ENCODE results near the gene SYK. TPM values are rescaled to one million over a fixed set of nuclear protein-coding genes. Genes with fewer than 3 reads are reported as not detected.

The SYK gene
- total RNA-seq, 4 donors from 2014 or later = 7.0 to 16.6 (median 8.7) TPM

GRCh38 chr9:90894986-90895687 lies 93.5 kb downstream of the SYK start:
- H3K9me3 ChIP-seq = no peaks in the 10 kb centered on the region
- no peak for DNase-seq (ENCODE audit: extremely low spot score)
- H3K36me3 ChIP-seq = no peaks in the 10 kb centered on the region
- TF ChIP-seq POLR2A (IDR thresholded peaks at IDR 0.05; ENCODE audit: low read depth) = no peak
- TF ChIP-seq CTCF (IDR thresholded peaks at IDR 0.05) = peak in 2 of 3 experiments; percentile 11 to 32
- no peaks in the 10 kb centered on the region for H3K27me3 ChIP-seq
- H3K4me3 ChIP-seq = no peak overlapping the region
- H3K27ac ChIP-seq (replicated peaks in 1 of 4) = no peak overlapping the region
- intact Hi-C loops (cut with DNase I) = no loop called here
- H3K4me1 ChIP-seq = no peaks in the 10 kb centered on the region
- WGBS = 91% methylated on average over 13 of the region's 16 CpGs

- Histone ChIP-seq H3K9me3 (no peaks in the 10 kb centered on the region), H3K27ac (replicated peaks in 1 of 4) (no peak overlapping the region), H3K36me3 (no peaks in the 10 kb centered on the region), H3K4me3 (no peak overlapping the region), H3K4me1 (peaks cover 0 to 3% (median 0%) of the 10 kb centered on the region in 4 donors), H3K27me3 (no peaks in the 10 kb centered on the region)
- intact Hi-C loops (cut with DNase I) = no loop called here
- TF ChIP-seq CTCF (IDR thresholded peaks at IDR 0.05) = no peak
- no peak for TF ChIP-seq POLR2AphosphoS5 (IDR thresholded peaks at IDR 0.05)
- no peak for TF ChIP-seq EP300 (IDR thresholded peaks at IDR 0.05)
- TF ChIP-seq POLR2A (IDR thresholded peaks at IDR 0.05; ENCODE audit: low read depth) = no peak
- whole genome bisulfite sequencing = 81% methylated on average over 7 of the region's 7 CpGs
- no peak for DNase-seq (ENCODE audit: extremely low spot score)
These were observed 94.2 kb downstream of the SYK start for GRCh38 chr9:90895786-90896185.

- no peaks in the 10 kb centered on the region for H3K27me3 ChIP-seq
- H3K4me3 ChIP-seq = no peak overlapping the region
- no peak overlapping the region for H3K27ac ChIP-seq (replicated peaks in 1 of 4)
- DNase-seq (ENCODE audit: extremely low spot score) = no peak
- H3K4me1 ChIP-seq = peaks cover 0 to 3% (median 0%) of the 10 kb centered on the region in 4 donors
- H3K9me3 ChIP-seq = no peaks in the 10 kb centered on the region
- 79% methylated on average over 3 of the region's 3 CpGs for WGBS
- no peaks in the 10 kb centered on the region for H3K36me3 ChIP-seq
- TF ChIP-seq CTCF (IDR thresholded peaks at IDR 0.05) (no peak), POLR2A (IDR thresholded peaks at IDR 0.05; ENCODE audit: low read depth) (no peak), EP300 (IDR thresholded peaks at IDR 0.05) (no peak), POLR2AphosphoS5 (IDR thresholded peaks at IDR 0.05) (no peak)
- intact Hi-C loops (cut with DNase I) = no loop called here
These were observed 94.6 kb downstream of the SYK start for GRCh38 chr9:90896231-90896630.

GRCh38 chr9:90898228-90898627 lies 96.6 kb downstream of the SYK start:
- intact Hi-C loops (cut with DNase I) = no loop called here
- 75% methylated on average over 3 of the region's 3 CpGs for WGBS
- no peaks in the 10 kb centered on the region for H3K9me3 ChIP-seq
- DNase-seq (ENCODE audit: extremely low spot score) = no peak
- no peaks in the 10 kb centered on the region for H3K27me3 ChIP-seq
- H3K4me3 ChIP-seq = no peak overlapping the region
- TF ChIP-seq POLR2AphosphoS5 (IDR thresholded peaks at IDR 0.05) (no peak), POLR2A (IDR thresholded peaks at IDR 0.05; ENCODE audit: low read depth) (no peak), EP300 (IDR thresholded peaks at IDR 0.05) (no peak), CTCF (IDR thresholded peaks at IDR 0.05) (no peak)
- no peaks in the 10 kb centered on the region for H3K36me3 ChIP-seq
- H3K4me1 ChIP-seq = peaks cover 0 to 3% (median 0%) of the 10 kb centered on the region in 4 donors
- no peak overlapping the region for H3K27ac ChIP-seq (replicated peaks in 1 of 4)

- H3K36me3 ChIP-seq = no peaks in the 10 kb centered on the region
- intact Hi-C loops (cut with DNase I) = no loop called here
- WGBS = 89% methylated on average over 2 of the region's 3 CpGs
These were observed 97.7 kb downstream of the SYK start for GRCh38 chr9:90899287-90899686.

More at GRCh38 chr9:90899287-90899686, 97.7 kb downstream of the SYK start:
- Histone ChIP-seq H3K4me1 (peaks cover 0 to 3% (median 0%) of the 10 kb centered on the region in 4 donors), H3K4me3 (no peak overlapping the region), H3K27ac (replicated peaks in 1 of 4) (no peak overlapping the region), H3K27me3 (no peaks in the 10 kb centered on the region), H3K9me3 (no peaks in the 10 kb centered on the region)
- no peak for DNase-seq (ENCODE audit: extremely low spot score)
- TF ChIP-seq POLR2A (IDR thresholded peaks at IDR 0.05; ENCODE audit: low read depth) (no peak), CTCF (IDR thresholded peaks at IDR 0.05) (no peak), EP300 (IDR thresholded peaks at IDR 0.05) (no peak), POLR2AphosphoS5 (IDR thresholded peaks at IDR 0.05) (no peak)
